K562 (cell line): ENCODE results near the gene COG3. TPM values are rescaled to one million over a fixed set of nuclear protein-coding genes. Genes with fewer than 3 reads are reported as not detected.

ENCODE experiments used
- ATAC-seq: fragments of 200-7000 bp; cut with Tn5 transposase; 3 replicates; pipeline ENCODE4 v1.9.1; 2020; ENCODE audit warnings: moderate library complexity
- BruUV-seq: library from RNA; stranded (reverse); fragments of 400-500 nt; replicated peaks from 2 replicates; lab custom pipeline; 2021; lab: Mats Ljungman, UMichigan
- CTCF ChIA-PET: fragments of 300-600 bp; formaldehyde crosslinking; extraction: SDS; loops from one replicate; lab custom pipeline; 2021; ENCODE audit warnings: low intra/inter-chr PET ratio; lab: Yijun Ruan, JAX
- POLR2A ChIA-PET: fragments of 300-600, 350-650 bp; sonication (Branson Sonifier 250); formaldehyde crosslinking; extraction: SDS; loops from one replicate; lab custom pipeline; 2021; ENCODE audit warnings: antibody characterized with exemption, inconsistent platforms; lab: Yijun Ruan, JAX
- DNase-seq, 4 experiments: peaks; one replicate each; pipeline versions ENCODE4 v3.0.0 to v3.0.0-alpha.2; 2011 to 2018; ENCODE audit warnings: low spot score in 3 of 4, mixed read lengths in 3 of 4; ENCODE audit errors: extremely low read depth in 1 of 4
- FAIRE-seq: peaks from 2 replicates; lab custom pipeline; 2011; peaks lifted over from hg19 to GRCh38; lab: Jason Lieb, UNC
- H2AFZ ChIP-seq: 2 replicates; pipeline ENCODE4 v1.6.0; 2011; ENCODE audit warnings: low read depth, low read length, control low read depth, inconsistent platforms
- H3K27ac ChIP-seq: fragments of 200-600 bp; 3 replicates; pipeline ENCODE4 v1.8.0; 2011; ENCODE audit warnings: low read depth, mild to moderate bottlenecking, control low read depth, inconsistent platforms, low read length, moderate library complexity, mixed read lengths; ENCODE audit errors: extremely low read depth
- H3K27me3 ChIP-seq, 2 experiments: fragments of 300-600 bp in 1 of 2; 2 replicates in 1 of 2; 3 replicates in 1 of 2; pipeline versions ENCODE4 v1.6.0 to v1.8.0; 2011; ENCODE audit warnings: inconsistent platforms in 2 of 2, low read length in 2 of 2, mild to moderate bottlenecking in 1 of 2, mixed read lengths in 1 of 2, moderate library complexity in 1 of 2; ENCODE audit not compliant: control insufficient read depth in 2 of 2, insufficient read depth in 2 of 2
- H3K36me3 ChIP-seq: fragments of 300-600 bp; 3 replicates; pipeline ENCODE4 v1.8.0; 2011; ENCODE audit warnings: mild to moderate bottlenecking, low read length, inconsistent platforms; ENCODE audit not compliant: control insufficient read depth, insufficient read depth
- H3K4me1 ChIP-seq, 2 experiments: fragments of 200-600 bp in 1 of 2; replicated peaks in 1 of 2; 2 replicates in 1 of 2; 3 replicates in 1 of 2; pipeline versions ENCODE4 v1.5.1 to v1.8.0; 2011; ENCODE audit warnings: inconsistent platforms in 2 of 2, low read length in 2 of 2, mild to moderate bottlenecking in 1 of 2, mixed read lengths in 1 of 2, moderate library complexity in 1 of 2; ENCODE audit not compliant: control insufficient read depth in 2 of 2, insufficient read depth in 2 of 2
- H3K4me2 ChIP-seq: 2 replicates; pipeline ENCODE4 v1.6.1; 2011; ENCODE audit warnings: low read length, control low read depth, inconsistent platforms, mixed read lengths; ENCODE audit not compliant: insufficient read depth
- H3K4me3 ChIP-seq: fragments of 200-600 bp; sonication (generic), shearing (Covaris generic); 2 replicates; pipeline ENCODE4 v1.5.1; 2016; ENCODE audit warnings: control low read depth, inconsistent platforms
- H3K79me2 ChIP-seq: fragments of 200-600 bp; 3 replicates; pipeline ENCODE4 v1.8.0; 2011; ENCODE audit warnings: low read length, inconsistent platforms; ENCODE audit not compliant: control insufficient read depth, insufficient read depth
- H3K9ac ChIP-seq, 2 experiments: 2 replicates each; pipeline versions ENCODE4 v1.6.0 to v1.6.1; 2011; ENCODE audit warnings: low read depth in 2 of 2, low read length in 2 of 2, control low read depth in 1 of 2, inconsistent platforms in 1 of 2, mild to moderate bottlenecking in 1 of 2, mixed read lengths in 1 of 2; ENCODE audit not compliant: insufficient read depth in 1 of 2
- H3K9me1 ChIP-seq: one replicate; pipeline ENCODE4 v1.6.0; 2011; ENCODE audit warnings: inconsistent platforms, mild to moderate bottlenecking, low read length, moderate library complexity; ENCODE audit not compliant: control insufficient read depth, insufficient read depth
- H3K9me3 ChIP-seq: replicated peaks from 2 replicates; pipeline ENCODE4 v1.5.1; 2011; ENCODE audit warnings: low read depth, low read length, inconsistent platforms; ENCODE audit not compliant: control insufficient read depth, insufficient read depth
- H4K20me1 ChIP-seq: replicated peaks from 2 replicates; pipeline ENCODE4 v1.6.1; 2011; ENCODE audit warnings: low read length, inconsistent platforms, mixed read lengths; ENCODE audit not compliant: control insufficient read depth, insufficient read depth
- CEBPB ChIP-seq: fragments of 450-650 bp; IDR thresholded peaks from 2 replicates; pipeline ENCODE4 v1.6.1; 2016; ENCODE audit warnings: missing genetic modification characterization, missing compliant biosample characterization
- LEF1 ChIP-seq: fragments of 450-650 bp; IDR thresholded peaks from 2 replicates; pipeline ENCODE4 v1.6.1; 2016; ENCODE audit warnings: mild to moderate bottlenecking
- MCM2 ChIP-seq: fragments of 450-650 bp; IDR thresholded peaks from 2 replicates; pipeline ENCODE4 v1.6.1; 2017; ENCODE audit warnings: low read depth, mild to moderate bottlenecking
- PHB2 ChIP-seq: fragments of 450-650 bp; IDR thresholded peaks from 2 replicates; pipeline ENCODE4 v1.6.1; 2017; ENCODE audit warnings: low read depth
- SAFB2 ChIP-seq: fragments of 200-400 bp; formaldehyde crosslinking; IDR thresholded peaks from 2 replicates; pipeline ENCODE4 v1.6.1; 2018; ENCODE audit warnings: borderline replicate concordance, low read length, low read depth, moderate library complexity; ENCODE audit not compliant: severe bottlenecking
- SMARCA5 ChIP-seq: fragments of 450-650 bp; IDR thresholded peaks from 2 replicates; pipeline ENCODE4 v1.6.1; 2016
- ZFX ChIP-seq: sonication (generic); formaldehyde crosslinking; IDR thresholded peaks from 2 replicates; pipeline ENCODE4 v1.8.0; 2022; ENCODE audit warnings: mild to moderate bottlenecking, missing genetic modification reagents, moderate library complexity
- ZKSCAN3 ChIP-seq: fragments of 250-450 bp; sonication (Bioruptor Pico); IDR thresholded peaks from 2 replicates; pipeline ENCODE4 v1.4.0; 2020
- ZNF316 ChIP-seq: fragments of 450-650 bp; IDR thresholded peaks from 2 replicates; pipeline ENCODE4 v1.6.1; 2016
- ZSCAN32 ChIP-seq: fragments of 450-650 bp; formaldehyde crosslinking; IDR thresholded peaks from 2 replicates; pipeline ENCODE4 v1.4.0; 2020; ENCODE audit warnings: mild to moderate bottlenecking, moderate library complexity
- WGBS: fragments of 100-300 bp; shearing (Covaris generic); methylation state at CpG from one replicate; pipeline ENCODE4 v1.1.6; 2016; ENCODE audit warnings: low coverage, mixed read lengths; ENCODE audit not compliant: insufficient coverage; ENCODE audit errors: missing lambda C conversion rate; 5-methylcytosine and 5-hydroxymethylcytosine counted together
- in situ Hi-C: fragments of 300-500 bp; cut with MboI; formaldehyde crosslinking; loops from 4 replicates; pipeline ENCODE4 v1.15.0; 2018; ENCODE audit warnings: inconsistent platforms, mixed read lengths
- intact Hi-C: fragments of 100-400 bp; cut with micrococcal nuclease; formaldehyde crosslinking; loops from 2 replicates; pipeline ENCODE4 v1.14.2; 2022
- polyA plus RNA-seq, 8 experiments: library from polyadenylated mRNA; depleted of rRNA in 4 of 8; stranded (reverse) in 5 of 8; unstranded in 3 of 8; fragments of >200 nt; fragmentation: Nextera tagmentation in 2 of 8; fragmentation: Illumina TruSeq in 1 of 8; extraction: Ambion mirVana in 2 of 8; extraction: Trizol in 1 of 8; gene quantifications; 2 replicates each; pipeline versions ENCODE4 v1.2.1 to v1.2.3, GENCODE V29; 2011 to 2014; ENCODE audit warnings: inconsistent platforms in 1 of 8, missing spikeins in 1 of 8
- total RNA-seq, 7 experiments: library from RNA; depleted of rRNA in 6 of 7; stranded (reverse); fragments of >200 nt in 6 of 7; fragmentation: Illumina TruSeq in 2 of 7; extraction: Trizol in 2 of 7; gene quantifications; 2 replicates each; pipeline versions ENCODE4 v1.2.1 to v1.2.3, GENCODE V29; 2011 to 2021; ENCODE audit warnings: low replicate concordance in 1 of 7

COG3 gene
- total and polyA plus RNA-seq, 9 of the 15 experiments (the other 6 are each of a cell fraction or from before 2014, with no cell fraction given), result 3.9 to 22.9 (median 14.5) TPM

GRCh38 chr13:45500492-45501174 lies 35.9 kb downstream of the COG3 start (continued):
- TF ChIP-seq SAFB2 (no peak), ZNF316 (peak; percentile 65)
- TF ChIP-seq, all 486 proteins: peak for 5

- no peak for DNase-seq
- no peaks in the 10 kb centered on the region for H4K20me1 ChIP-seq
- 77% methylated on average over 1 of the region's 1 CpG for WGBS
- no peak overlapping the region; the same call in 2 of the 3 replicates for H3K27ac ChIP-seq
- H3K4me3 ChIP-seq, result no peak overlapping the region
- TF ChIP-seq ZSCAN32 (CRISPR knock-in tag), result no peak
- intact Hi-C loops (no loop called here), in situ Hi-C loops (no loop called here)
- ChIA-PET POLR2A (no interaction called here), CTCF (no interaction called here)
- ATAC-seq, result no peak
- H2AFZ ChIP-seq, result no peak overlapping the region
- H3K9ac ChIP-seq, result no peak overlapping the region
- BruUV-seq, result no TSS peak
- H3K27me3 ChIP-seq, result no peaks in the 10 kb centered on the region
- FAIRE-seq, result no peak
- peaks cover 50% of the 10 kb centered on the region; the same call in 2 of the 3 replicates for H3K36me3 ChIP-seq
- no peaks in the 10 kb centered on the region for H3K79me2 ChIP-seq
- no peak overlapping the region for H3K4me2 ChIP-seq
- peaks cover 0 to 6% of the 10 kb centered on the region in 2 experiments; a peak in 2 of 5 replicates for H3K4me1 ChIP-seq
- H3K9me1 ChIP-seq, result no peaks in the 10 kb centered on the region
- no peaks in the 10 kb centered on the region for H3K9me3 ChIP-seq
Measured at GRCh38 chr13:45501175-45501526, 36.4 kb downstream of the COG3 start.

- no peaks in the 10 kb centered on the region for H3K9me1 ChIP-seq
- ChIA-PET CTCF (no interaction called here), POLR2A (interaction anchor here (0.6 kb wide), 1 partner anchor 135 kb away, joined by 5 read pairs; no protein-coding TSS in a partner anchor)
- intact Hi-C loops (no loop called here), in situ Hi-C loops (no loop called here)
- H3K4me1 ChIP-seq, result peaks cover 0 to 6% of the 10 kb centered on the region in 2 experiments; a peak in 2 of 5 replicates
- no peak overlapping the region for H3K4me2 ChIP-seq
- H3K36me3 ChIP-seq, result peaks cover 46% of the 10 kb centered on the region; the same call in 2 of the 3 replicates
- no peaks in the 10 kb centered on the region for H3K79me2 ChIP-seq
- FAIRE-seq, result no peak
- no peak for DNase-seq
- H4K20me1 ChIP-seq, result no peaks in the 10 kb centered on the region
- no peak overlapping the region for H3K27ac ChIP-seq
- no peaks in the 10 kb centered on the region for H3K9me3 ChIP-seq
- no TSS peak for BruUV-seq
- no peaks in the 10 kb centered on the region for H3K27me3 ChIP-seq
- no peak for TF ChIP-seq ZKSCAN3 (CRISPR knock-in tag)
- no peak for TF ChIP-seq CEBPB (tag)
- TF ChIP-seq MCM2, result no peak
- no peak for TF ChIP-seq ZFX (CRISPR knock-in tag)
- TF ChIP-seq LEF1, result no peak
- no peak for TF ChIP-seq SMARCA5
- no peak for TF ChIP-seq PHB2
- no peak for ATAC-seq
- no peak overlapping the region for H3K4me3 ChIP-seq
- no peak overlapping the region for H2AFZ ChIP-seq
- H3K9ac ChIP-seq, result no peak overlapping the region
Measured at GRCh38 chr13:45503658-45504057, 38.9 kb downstream of the COG3 start.
